IPS-NIHi7 (cell line): ENCODE results near the gene FNDC1.

Source experiments
- DNase-seq: peaks from one replicate; pipeline ENCODE4 v3.0.0; 2012; ENCODE audit warnings: mixed read lengths; ENCODE audit errors: extremely low spot score

The FNDC1 gene

DNA sequence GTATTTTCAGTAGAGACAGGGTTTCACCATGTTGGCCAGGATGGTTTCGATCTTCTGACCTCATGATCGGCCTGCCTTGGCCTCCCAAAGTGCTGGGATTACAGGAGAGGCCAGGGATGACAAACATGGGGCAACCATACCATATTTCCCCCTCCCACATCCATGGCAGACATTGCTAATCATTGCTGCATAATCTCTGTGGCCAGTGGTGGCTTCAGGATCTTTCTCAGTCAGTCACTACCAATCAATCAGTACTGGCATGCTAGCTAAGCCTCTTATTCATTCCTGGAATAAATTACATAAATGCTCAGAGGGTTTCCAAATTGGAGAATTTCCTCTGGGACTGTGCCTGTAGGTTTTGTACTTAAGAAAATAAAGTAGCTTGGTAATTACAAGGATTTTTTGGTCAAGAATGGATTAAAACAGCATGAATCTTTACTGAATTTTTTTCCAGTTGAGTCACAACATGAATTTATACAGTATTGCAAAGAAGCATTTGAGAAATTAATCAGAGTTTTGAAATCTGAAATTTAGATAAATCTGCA is 138.1 kb downstream of the FNDC1 start:
- DNase-seq, result no peak

GRCh38 chr6:159308198-159308597 is 139.0 kb downstream of the FNDC1 start:
- no peak for DNase-seq

- DNase-seq, result no peak
Observed at GRCh38 chr6:159309723-159310122, 140.5 kb downstream of the FNDC1 start.

- DNase-seq, result no peak
Observed at GRCh38 chr6:159311618-159312017, 142.4 kb downstream of the FNDC1 start.

GRCh38 chr6:159312206-159312605 is 143.0 kb downstream of the FNDC1 start:
- DNase-seq, result no peak

DNA sequence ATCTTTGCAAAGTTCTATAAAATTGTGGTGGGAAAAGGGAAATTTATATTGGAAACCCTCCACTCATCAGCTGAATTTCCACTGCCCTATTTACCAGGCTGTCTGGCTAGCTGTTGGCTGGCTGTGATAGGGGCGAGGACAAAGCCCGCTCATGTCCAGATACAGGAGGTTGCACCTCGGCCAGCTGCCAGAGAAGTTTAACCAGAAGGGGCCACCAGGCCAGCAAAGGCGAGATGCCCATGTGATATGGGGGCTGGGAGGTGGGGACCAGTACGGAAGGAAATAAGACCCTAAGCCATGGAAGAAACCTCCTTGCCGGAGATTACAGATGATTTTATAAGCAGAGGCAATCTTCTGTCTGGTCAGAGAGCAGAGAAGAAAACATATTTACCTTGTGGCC is 143.8 kb downstream of the FNDC1 start:
- no peak for DNase-seq

GRCh38 chr6:159315562-159315961 is 146.4 kb downstream of the FNDC1 start:
- DNase-seq, result no peak

DNA sequence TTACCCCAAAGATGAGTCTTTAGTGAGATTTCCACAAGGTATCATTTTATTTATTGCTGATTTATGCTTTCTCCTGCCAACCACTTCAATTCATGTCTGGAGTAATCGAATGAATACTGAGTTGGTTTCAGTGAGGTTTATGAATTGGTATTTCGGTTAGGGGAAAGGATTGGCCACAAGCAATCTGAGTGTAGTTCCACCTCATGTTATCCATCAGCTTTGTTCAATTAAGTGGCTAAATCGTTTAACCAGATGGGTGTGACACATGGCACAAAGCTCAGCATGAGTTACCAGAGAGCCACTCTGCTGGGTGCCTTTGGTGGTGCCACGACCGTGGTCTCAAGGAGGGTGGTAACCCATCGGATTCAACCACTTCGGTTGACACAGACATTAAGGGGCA is 148.2 kb downstream of the FNDC1 start:
- DNase-seq, result no peak

DNA sequence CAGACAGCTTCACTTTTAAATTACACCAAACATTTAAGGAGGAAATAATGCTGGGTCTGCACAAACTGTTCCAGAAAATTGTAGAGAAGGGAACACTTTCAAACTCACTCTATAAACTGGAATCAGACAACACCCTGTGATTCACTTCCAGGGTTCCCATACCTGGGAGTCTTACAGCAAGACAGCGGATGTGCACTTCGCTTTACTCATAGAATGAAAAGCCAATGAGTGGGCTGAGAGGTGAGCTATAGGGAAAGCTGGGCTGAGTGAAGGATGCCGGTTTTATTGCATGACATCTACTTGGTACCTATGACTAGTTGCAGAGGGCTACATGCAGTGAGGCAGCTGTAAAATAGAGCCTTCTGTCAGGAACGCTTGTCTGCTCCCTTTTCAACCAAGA is 152.1 kb downstream of the FNDC1 start:
- no peak for DNase-seq
